COLO829 (cell line): ENCODE data around the gene IL5RA.
A peak's percentile ranks its signal among the peaks of the same experiment; 100 is the strongest.

ENCODE experiments used
- DNase-seq: peaks from one replicate; pipeline ENCODE4 v3.0.0; 2012; ENCODE audit warnings: low spot score

The IL5RA gene, protein sequence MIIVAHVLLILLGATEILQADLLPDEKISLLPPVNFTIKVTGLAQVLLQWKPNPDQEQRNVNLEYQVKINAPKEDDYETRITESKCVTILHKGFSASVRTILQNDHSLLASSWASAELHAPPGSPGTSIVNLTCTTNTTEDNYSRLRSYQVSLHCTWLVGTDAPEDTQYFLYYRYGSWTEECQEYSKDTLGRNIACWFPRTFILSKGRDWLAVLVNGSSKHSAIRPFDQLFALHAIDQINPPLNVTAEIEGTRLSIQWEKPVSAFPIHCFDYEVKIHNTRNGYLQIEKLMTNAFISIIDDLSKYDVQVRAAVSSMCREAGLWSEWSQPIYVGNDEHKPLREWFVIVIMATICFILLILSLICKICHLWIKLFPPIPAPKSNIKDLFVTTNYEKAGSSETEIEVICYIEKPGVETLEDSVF

GRCh38 chr3:3110299-3110630, at the start of gene IL5RA:
TSS of gene IL5RA (minus strand) at chr3:3110374. CDS start at chr3:3104984, 5,390 bp downstream.
- DNase-seq, result peak; percentile 2

DNA sequence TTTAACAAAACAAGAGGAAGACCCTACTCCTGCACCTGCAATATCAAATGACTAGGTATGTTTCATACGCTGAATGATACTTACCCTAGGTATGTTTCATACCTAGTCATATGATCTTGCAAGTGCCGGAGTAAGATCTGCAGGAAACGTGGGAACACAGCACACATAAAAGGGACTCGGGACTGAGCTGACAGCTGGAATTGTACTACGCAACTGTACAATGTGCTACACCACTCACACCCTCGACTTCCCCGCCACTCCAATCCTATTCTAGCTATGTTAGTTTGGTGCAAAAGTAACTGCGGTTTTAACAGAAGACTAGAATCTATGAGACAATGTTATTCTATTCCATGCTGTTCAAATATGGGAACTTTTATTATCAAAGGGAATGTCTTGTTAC, 47.3 kb upstream of the IL5RA start:
- DNase-seq, result no peak

DNA sequence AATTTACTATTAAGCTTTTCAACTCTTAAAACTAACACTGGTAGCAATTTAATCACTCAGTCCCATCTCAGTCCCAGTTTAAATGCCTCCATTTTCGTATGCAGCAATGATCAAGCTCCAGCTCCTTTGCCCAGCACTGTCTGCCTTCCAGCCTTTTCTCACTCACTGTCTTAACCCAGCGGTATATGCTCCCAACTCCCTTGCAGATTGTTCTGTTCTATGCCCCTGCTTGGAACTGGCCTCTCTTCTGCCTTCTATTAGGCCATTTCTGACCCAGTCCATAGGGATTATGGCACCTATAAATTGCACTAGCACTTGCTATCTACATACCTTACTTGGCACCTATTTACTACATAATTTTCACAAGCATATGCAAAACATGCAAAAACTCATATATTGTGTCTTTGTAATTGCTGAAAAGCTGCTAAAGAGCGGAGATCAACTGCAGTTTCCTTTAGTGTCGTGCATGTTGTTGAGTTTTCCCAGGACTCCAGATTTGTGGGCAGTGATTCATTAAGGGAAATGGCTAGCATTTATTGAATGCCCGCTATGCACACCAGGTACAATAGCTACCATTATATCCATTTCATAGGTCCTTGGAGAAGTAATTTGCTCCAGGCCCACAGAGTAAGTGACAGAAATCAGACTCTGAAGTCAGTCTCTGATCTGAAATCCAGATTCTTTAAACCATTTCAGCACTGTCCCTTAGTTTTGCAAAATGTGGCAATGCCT, 44.9 kb upstream of the IL5RA start:
- DNase-seq, result peak; percentile 21

- no peak for DNase-seq
Measured at GRCh38 chr3:3151513-3151912, 41.3 kb upstream of the IL5RA start.

GRCh38 chr3:3149560-3149959, 39.4 kb upstream of the IL5RA start:
- no peak for DNase-seq

DNA sequence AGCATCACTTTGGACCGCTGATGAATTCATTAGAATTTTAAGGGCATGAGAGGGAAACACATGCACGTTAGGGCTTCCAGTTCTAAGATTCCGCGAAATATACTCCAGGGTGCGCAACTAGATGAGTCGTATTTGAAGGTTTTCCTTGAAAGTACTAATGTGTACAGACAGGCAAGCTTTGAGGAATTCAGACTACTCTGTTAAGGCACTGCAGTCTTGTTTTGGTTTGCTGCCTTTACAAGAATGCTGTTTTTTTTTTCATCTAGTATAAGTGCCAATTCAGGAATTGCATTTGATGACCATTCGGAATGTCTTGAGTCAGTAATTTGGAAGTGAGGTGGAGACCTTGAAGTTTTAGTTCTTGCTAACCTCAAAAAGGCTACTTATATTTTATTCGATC, 35.7 kb upstream of the IL5RA start:
- no peak for DNase-seq

DNA sequence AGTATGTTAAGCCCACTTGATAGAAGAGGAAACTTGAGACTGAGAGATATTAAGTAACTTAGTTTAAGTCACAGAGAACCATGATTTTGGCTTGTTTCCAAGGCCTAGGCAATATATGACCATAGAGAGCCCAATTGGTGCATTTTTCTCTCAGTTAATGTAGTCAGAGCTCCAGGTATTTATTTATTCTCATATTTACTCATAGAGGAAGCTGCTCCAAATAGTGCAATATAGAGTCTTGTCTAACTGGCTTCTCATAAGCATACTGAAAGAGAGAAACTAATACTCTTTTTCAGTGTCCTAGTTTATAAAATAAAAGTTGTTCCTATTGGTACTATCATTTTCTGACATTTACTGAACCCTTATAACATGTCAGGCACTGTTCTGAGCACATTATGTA, 31.8 kb upstream of the IL5RA start:
- DNase-seq, result no peak

DNA sequence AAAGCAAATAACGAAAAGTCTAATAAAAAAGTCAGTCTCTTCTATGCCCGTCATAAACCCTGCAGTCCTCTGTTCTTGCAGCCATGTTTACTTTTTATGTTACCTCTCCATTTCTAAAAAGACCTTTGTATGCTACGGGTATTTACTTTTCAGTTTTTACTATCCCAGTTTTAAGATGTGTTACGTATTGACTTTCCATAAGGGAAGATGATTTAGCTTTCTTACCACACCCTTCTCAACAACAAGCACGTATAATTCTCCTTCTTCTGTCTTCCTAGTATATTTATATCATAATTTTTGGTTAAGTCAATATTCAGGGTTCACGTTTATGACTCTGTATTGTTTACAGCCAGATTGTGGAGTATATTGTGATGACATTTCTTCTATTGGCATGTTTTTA, 27.4 kb upstream of the IL5RA start:
- DNase-seq, result no peak

GRCh38 chr3:3134750-3135448, 24.7 kb upstream of the IL5RA start:
- no peak for DNase-seq

DNA sequence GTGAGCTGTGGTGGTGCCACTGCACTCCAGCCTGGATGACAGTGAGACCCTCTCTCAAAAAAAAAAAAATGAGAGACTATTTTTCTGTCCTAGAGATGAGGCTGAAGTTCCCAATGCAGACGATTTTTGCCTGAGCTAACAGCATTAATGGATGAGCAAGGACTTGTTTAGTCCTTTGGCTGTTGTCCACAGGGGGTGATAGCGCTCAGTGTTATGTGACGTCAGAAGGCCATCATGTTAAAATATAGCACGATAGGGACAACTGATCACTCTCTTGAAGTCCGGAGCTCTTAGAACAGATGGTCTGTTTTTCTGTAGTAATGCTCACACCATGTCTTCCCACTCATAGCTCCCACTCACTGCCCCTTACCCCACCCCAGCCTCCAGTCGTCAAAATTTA, 23.3 kb upstream of the IL5RA start:
- no peak for DNase-seq

GRCh38 chr3:3129579-3129978, 19.4 kb upstream of the IL5RA start:
- no peak for DNase-seq

- DNase-seq, result no peak
Measured at GRCh38 chr3:3127432-3128010, 17.3 kb upstream of the IL5RA start.

- DNase-seq, result peak; percentile 66
Measured at GRCh38 chr3:3126477-3127431, 16.6 kb upstream of the IL5RA start, which contains the start of gene TRNT1. TSS of gene TRNT1 (plus strand) at chr3:3126940. CDS start at chr3:3129041, 2,101 bp downstream.

GRCh38 chr3:3125977-3126376, 15.8 kb upstream of the IL5RA start:
- no peak for DNase-seq

- no peak for DNase-seq
Measured at GRCh38 chr3:3119393-3119851, 9.2 kb upstream of the IL5RA start.

GRCh38 chr3:3117651-3118050, 7.5 kb upstream of the IL5RA start:
- DNase-seq, result no peak

DNA sequence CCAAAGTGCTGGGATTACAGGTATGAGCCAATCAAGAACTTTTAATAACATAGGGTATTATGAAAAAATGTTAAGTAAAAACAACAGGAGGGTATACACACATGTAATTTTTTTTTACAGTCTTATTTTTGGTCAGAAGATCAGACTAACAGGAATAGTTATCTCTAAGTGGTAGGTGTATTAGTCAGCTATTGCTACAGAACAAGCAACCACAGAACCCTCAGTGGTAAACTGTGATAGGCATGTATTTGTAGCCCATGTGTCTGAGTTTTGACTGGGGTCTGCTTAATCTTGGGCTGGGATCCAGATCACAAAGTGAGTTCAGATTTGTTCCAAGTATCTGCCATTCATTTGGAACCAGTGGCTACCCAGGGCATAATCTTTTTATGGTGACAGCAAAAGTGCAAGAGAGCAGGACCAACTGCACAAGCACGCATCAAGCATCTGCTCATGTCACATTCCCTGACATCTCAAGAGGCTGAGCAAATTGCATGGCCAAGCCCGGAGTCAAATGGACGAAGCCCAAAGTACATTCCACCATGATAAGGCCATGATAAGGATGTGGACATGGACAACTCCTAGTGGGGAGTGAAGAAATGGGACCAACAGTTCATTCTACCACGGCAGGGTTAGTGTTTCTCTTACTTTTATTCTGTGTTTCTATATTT, 3.0 kb upstream of the IL5RA start:
- DNase-seq, result no peak

DNA sequence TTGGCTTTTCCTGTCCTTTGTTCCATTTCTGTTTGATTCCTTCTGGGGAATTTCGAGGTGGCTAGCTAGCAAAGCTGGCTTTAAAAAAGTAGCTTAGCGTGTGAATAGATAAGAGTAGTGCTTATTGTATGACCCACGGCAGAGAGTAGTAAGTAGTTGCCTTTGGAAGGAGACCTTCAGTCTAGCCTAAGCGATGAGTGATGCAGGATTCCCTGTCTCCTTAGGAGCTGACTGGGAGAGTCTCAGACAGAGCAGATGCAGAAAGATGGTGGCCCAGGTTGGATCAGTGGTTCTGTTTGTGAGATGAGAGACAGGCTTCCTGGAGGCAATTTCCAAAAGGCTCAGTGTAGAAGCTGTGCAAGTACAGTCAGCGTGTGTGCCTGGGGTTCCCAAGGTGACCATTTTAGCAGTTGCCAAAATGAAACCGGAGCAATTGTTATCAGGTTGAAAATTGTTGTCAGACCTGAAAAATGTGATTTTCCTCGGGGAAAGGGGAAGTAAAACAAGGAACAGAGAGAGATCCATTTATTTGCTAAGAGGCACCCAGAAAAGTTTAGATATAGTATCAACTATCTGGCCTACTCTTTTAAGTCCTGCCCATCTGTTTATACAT, 681 bp upstream of the IL5RA start:
- no peak for DNase-seq

- no peak for DNase-seq
Measured at GRCh38 chr3:3109407-3110298, 521 bp downstream of the IL5RA start.
